Mesothelial cell of epicardium (in vitro differentiated cells): Measurements from ENCODE around the gene MAP4K1. TPM values are rescaled to one million over a fixed set of nuclear protein-coding genes. Genes with fewer than 3 reads are reported as not detected.

ENCODE experiments used
- DNase-seq, 2 experiments: peaks; one replicate each; pipeline ENCODE4 v3.0.0; 2021; ENCODE audit warnings: low spot score in 2 of 2; ENCODE audit not compliant: unreplicated experiment in 2 of 2
- H3K27ac Mint-ChIP-seq: 2 replicates; pipeline ENCODE4 v1.8.0; 2021; ENCODE audit warnings: mixed read lengths
- H3K27me3 Mint-ChIP-seq: 2 replicates; pipeline ENCODE4 v1.8.0; 2021; ENCODE audit warnings: low read depth, mixed read lengths
- H3K36me3 Mint-ChIP-seq: 2 replicates; pipeline ENCODE4 v1.8.0; 2021; ENCODE audit warnings: mixed read lengths
- H3K4me1 Mint-ChIP-seq: 2 replicates; pipeline ENCODE4 v1.8.0; 2021; ENCODE audit warnings: mixed read lengths
- H3K4me3 Mint-ChIP-seq: 2 replicates; pipeline ENCODE4 v1.8.0; 2021; ENCODE audit warnings: mild to moderate bottlenecking, moderate library complexity, mixed read lengths
- H3K9me3 Mint-ChIP-seq: 2 replicates; pipeline ENCODE4 v1.8.0; 2021; ENCODE audit warnings: mixed read lengths
- CTCF ChIP-seq: fragments of 200-600 bp; sonication (generic); IDR thresholded peaks from one replicate; pipeline ENCODE4 v1.5.0; 2021; ENCODE audit warnings: antibody characterized with exemption; ENCODE audit not compliant: unreplicated experiment
- total RNA-seq: library from RNA; stranded (reverse); gene quantifications from 3 replicates; pipeline ENCODE4 v1.2.1, GENCODE V29; 2021

The MAP4K1 gene
- total RNA-seq, 1 donor from 2014 or later, result 5.6 TPM

GRCh38 chr19:38626401-38626800 is 8.6 kb upstream of the MAP4K1 start:
- Mint-ChIP-seq H3K27ac (no peak overlapping the region), H3K4me3 (no peak overlapping the region), H3K36me3 (peaks cover 32% of the 10 kb centered on the region), H3K9me3 (no peaks in the 10 kb centered on the region), H3K27me3 (no peaks in the 10 kb centered on the region), H3K4me1 (no peaks in the 10 kb centered on the region)
- TF ChIP-seq CTCF, result no peak
- no peak for DNase-seq

GRCh38 chr19:38624822-38625221 is 7.1 kb upstream of the MAP4K1 start:
- Mint-ChIP-seq H3K4me3 (no peak overlapping the region), H3K27me3 (no peaks in the 10 kb centered on the region), H3K9me3 (no peaks in the 10 kb centered on the region), H3K27ac (no peak overlapping the region), H3K4me1 (peaks cover 4% of the 10 kb centered on the region), H3K36me3 (peaks cover 30% of the 10 kb centered on the region)
- TF ChIP-seq CTCF, result no peak
- no peak for DNase-seq

GRCh38 chr19:38619361-38620174 is 1.8 kb upstream of the MAP4K1 start:
- Mint-ChIP-seq H3K9me3 (no peaks in the 10 kb centered on the region), H3K4me3 (peak overlapping the region; percentile 96), H3K27ac (peak overlapping the region; percentile 98), H3K4me1 (peaks cover 22% of the 10 kb centered on the region), H3K27me3 (no peaks in the 10 kb centered on the region), H3K36me3 (peaks cover 13% of the 10 kb centered on the region)
- TF ChIP-seq CTCF, result no peak
- DNase-seq, result no peak

- peaks cover 22% of the 10 kb centered on the region for H3K4me1 Mint-ChIP-seq
- TF ChIP-seq CTCF, result no peak
- H3K36me3 Mint-ChIP-seq, result peaks cover 11% of the 10 kb centered on the region
These were observed 1.0 kb upstream of the MAP4K1 start, which contains the start of gene EIF3K for GRCh38 chr19:38618590-38619360. TSS of gene EIF3K (plus strand) at chr19:38619188. CDS start at chr19:38619269, 81 bp downstream.

GRCh38 chr19:38617283-38617763 is 430 bp downstream of the MAP4K1 start:
- H3K36me3 Mint-ChIP-seq, result peaks cover 8% of the 10 kb centered on the region
- no peak for DNase-seq
- H3K27ac Mint-ChIP-seq, result no peak overlapping the region
- H3K9me3 Mint-ChIP-seq, result no peaks in the 10 kb centered on the region
- peaks cover 22% of the 10 kb centered on the region for H3K4me1 Mint-ChIP-seq
- no peaks in the 10 kb centered on the region for H3K27me3 Mint-ChIP-seq
- peak overlapping the region; percentile 47 for H3K4me3 Mint-ChIP-seq
- no peak for TF ChIP-seq CTCF

More at GRCh38 chr19:38618590-38619360, 1.0 kb upstream of the MAP4K1 start, which contains the start of gene EIF3K:
- Mint-ChIP-seq H3K4me3 (peak within 1 kb of the TSS; percentile 96), H3K27me3 (no peaks in the 10 kb centered on the region), H3K9me3 (no peaks in the 10 kb centered on the region), H3K27ac (peak within 1 kb of the TSS; percentile 98)
- peak; percentile 98 to 100 for DNase-seq
